HFF-Myc (cell line): ENCODE results near the gene ORC3.

Experiments used
- DNase-seq: peaks from one replicate; pipeline ENCODE4 v3.0.0-alpha.2; 2011; ENCODE audit warnings: low read depth; ENCODE audit errors: extremely low read depth
- H3K4me3 ChIP-seq: replicated peaks from 2 replicates; pipeline ENCODE4 v1.5.1; 2011; ENCODE audit warnings: low read depth, mild to moderate bottlenecking, control low read depth, low read length
- CTCF ChIP-seq: IDR thresholded peaks from 2 replicates; pipeline ENCODE4 v1.5.1; 2012; ENCODE audit warnings: mild to moderate bottlenecking, low read depth, low read length, control low read depth; ENCODE audit errors: missing control alignments

Gene ORC3

DNA sequence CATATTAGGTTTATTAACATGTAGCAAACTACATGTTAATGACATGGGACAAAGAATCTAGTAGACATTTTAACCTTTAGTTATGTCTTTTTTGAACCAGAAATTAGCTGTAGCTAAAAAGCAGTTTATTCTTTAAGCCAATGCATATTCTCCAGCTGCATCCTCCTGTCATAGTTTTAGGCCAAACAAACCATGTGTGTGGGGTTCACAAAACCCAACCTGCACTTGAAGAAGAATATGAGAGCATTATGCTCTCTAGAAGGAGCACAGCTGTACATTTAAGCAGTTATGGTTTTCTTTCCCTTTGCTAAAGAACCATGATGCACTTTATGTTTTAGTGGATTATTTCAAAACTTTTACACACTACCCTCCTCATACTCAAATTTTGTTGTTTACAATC is 65.9 kb downstream of the ORC3 start:
- TF ChIP-seq CTCF, result no peak
- H3K4me3 ChIP-seq, result no peak overlapping the region
- no peak for DNase-seq

DNA sequence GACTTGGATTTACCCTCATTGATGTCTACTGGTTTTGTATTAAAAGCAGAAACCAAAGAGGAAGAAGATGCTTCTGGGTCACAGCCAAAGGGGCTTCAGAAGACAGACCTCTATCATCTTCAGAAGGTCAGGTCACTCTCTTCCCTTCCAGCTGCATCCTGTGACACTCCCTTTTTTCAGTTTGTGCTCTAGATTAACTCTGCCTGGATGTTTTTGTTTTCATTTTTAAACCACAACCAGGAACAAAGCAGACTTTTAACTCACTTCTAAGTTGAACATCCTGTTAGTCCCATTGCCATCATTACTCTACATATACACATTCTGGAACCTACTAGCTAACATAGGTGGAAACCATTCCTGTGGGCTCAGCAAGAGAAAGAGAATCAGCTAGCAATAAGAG is 66.9 kb downstream of the ORC3 start:
- no peak overlapping the region for H3K4me3 ChIP-seq
- TF ChIP-seq CTCF, result no peak
- DNase-seq, result no peak

DNA sequence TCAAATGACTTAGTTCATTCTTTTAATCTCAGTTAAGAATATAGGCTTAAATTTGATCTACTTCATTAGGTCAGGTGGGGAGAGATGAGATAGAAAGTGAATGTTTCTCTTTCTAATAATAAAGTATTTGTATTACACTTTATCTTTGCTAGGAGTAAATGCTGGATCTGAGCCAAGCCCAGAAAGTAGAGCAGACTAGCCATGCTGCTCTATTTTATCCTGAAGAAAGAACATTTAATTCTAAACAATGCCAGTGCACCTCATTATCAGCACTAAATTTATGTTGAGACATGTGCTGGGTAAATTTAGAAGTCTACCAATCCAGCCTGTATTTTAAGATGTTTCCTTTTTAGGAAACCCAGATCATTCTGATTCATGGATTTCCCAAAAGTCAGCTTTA is 68.6 kb downstream of the ORC3 start:
- H3K4me3 ChIP-seq, result no peak overlapping the region
- TF ChIP-seq CTCF, result no peak
- DNase-seq, result no peak

GRCh38 chr6:87660226-87660911 is 70.4 kb downstream of the ORC3 start:
- TF ChIP-seq CTCF, result no peak
- DNase-seq, result peak; percentile 54
- H3K4me3 ChIP-seq, result no peak overlapping the region

- DNase-seq, result no peak
- no peak overlapping the region for H3K4me3 ChIP-seq
- TF ChIP-seq CTCF, result no peak
Measured at GRCh38 chr6:87661016-87661415, 71.1 kb downstream of the ORC3 start.

- TF ChIP-seq CTCF, result no peak
- H3K4me3 ChIP-seq, result no peak overlapping the region
- no peak for DNase-seq
Measured at GRCh38 chr6:87661503-87661902, 71.6 kb downstream of the ORC3 start.

DNA sequence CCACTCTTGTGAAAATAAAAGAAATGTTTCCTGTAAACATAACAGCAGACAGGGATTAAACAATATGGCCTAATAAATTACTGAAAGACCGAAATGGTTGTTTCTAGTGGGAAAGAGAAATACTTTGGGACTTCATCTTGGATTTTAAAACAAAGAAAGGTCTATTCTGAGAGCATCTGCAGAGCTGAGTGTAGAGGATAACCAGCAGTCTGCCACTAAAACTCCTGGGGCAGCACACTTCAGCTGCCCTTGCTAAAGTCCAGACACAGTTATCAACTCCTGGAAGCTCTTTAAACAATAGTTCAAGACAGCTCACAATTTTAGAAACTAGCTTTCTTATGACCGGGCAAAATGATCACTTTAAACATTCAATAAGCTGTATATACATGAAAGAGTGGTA is 73.5 kb downstream of the ORC3 start:
- H3K4me3 ChIP-seq, result no peak overlapping the region
- TF ChIP-seq CTCF, result no peak
- no peak for DNase-seq
